Measurements from ENCODE around the gene LHX5. TPM values are rescaled to one million over a fixed set of nuclear protein-coding genes. Genes with fewer than 3 reads are reported as not detected.
"Not testable (repeated sequence)": the region's sequence is repeated elsewhere in the genome, so short reads cannot be mapped to it uniquely, and the experiment has no call there.

LHX5 gene
- total RNA-seq, 1 donor from 2014 or later: 48.4 TPM

DNA sequence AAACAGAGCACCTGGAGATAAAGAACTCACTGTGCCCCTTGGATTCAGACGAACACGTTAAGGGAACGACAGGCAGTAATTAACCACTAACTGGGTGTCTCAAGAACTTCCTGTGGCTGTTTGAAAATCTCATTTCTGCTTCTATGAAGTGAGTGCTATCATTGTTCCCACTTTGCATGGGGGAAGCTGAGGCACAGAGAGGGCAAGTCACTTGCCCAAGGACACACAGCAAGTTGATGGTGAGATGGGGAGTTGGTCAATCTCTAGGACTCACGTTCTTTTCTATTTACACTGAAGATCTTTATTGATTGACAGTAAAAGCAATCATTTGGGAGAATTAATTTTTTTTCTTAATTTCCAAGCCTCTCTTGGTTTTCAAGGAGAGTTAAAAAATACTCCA lies 26.8 kb upstream of the LHX5 start:
- Mint-ChIP-seq H3K36me3 (no peaks in the 10 kb centered on the region), H3K4me3 (no peak overlapping the region), H3K27me3 (ENCODE audit: insufficient read depth, low read depth) (peaks cover 17% of the 10 kb centered on the region), H3K9me3 (no peaks in the 10 kb centered on the region), H3K4me1 (peaks cover 24% of the 10 kb centered on the region), H3K27ac (no peak overlapping the region)
- peaks cover 31% of the 10 kb centered on the region for H3K4me1 ChIP-seq
- no peaks in the 10 kb centered on the region for H3K27me3 ChIP-seq
- H3K36me3 ChIP-seq: no peaks in the 10 kb centered on the region
- peaks cover 60% of the 10 kb centered on the region for H3F3A ChIP-seq (ENCODE audit: low read depth)
- no peaks in the 10 kb centered on the region for H3K79me2 ChIP-seq (ENCODE audit: low read depth)
- no peak overlapping the region for H3K9ac ChIP-seq
- no peak for DNase-seq (ENCODE audit: low spot score)
- H3K4me3 ChIP-seq: no peak overlapping the region
- H4K20me1 ChIP-seq (ENCODE audit: low read depth): peaks cover 58% of the 10 kb centered on the region
- H3K27ac ChIP-seq: no peak overlapping the region
- no peak overlapping the region for H3K4me2 ChIP-seq
- H2AFZ ChIP-seq (replicated peaks): no peak overlapping the region
- TF ChIP-seq, protein P1, sequence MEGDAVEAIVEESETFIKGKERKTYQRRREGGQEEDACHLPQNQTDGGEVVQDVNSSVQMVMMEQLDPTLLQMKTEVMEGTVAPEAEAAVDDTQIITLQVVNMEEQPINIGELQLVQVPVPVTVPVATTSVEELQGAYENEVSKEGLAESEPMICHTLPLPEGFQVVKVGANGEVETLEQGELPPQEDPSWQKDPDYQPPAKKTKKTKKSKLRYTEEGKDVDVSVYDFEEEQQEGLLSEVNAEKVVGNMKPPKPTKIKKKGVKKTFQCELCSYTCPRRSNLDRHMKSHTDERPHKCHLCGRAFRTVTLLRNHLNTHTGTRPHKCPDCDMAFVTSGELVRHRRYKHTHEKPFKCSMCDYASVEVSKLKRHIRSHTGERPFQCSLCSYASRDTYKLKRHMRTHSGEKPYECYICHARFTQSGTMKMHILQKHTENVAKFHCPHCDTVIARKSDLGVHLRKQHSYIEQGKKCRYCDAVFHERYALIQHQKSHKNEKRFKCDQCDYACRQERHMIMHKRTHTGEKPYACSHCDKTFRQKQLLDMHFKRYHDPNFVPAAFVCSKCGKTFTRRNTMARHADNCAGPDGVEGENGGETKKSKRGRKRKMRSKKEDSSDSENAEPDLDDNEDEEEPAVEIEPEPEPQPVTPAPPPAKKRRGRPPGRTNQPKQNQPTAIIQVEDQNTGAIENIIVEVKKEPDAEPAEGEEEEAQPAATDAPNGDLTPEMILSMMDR (IDR thresholded peaks at IDR 0.05): no peak
- no peak for TF ChIP-seq EZH2phosphoT487 (IDR thresholded peaks at IDR 0.05)
- no peak for TF ChIP-seq EZH2 (IDR thresholded peaks at IDR 0.05)
- no peaks in the 10 kb centered on the region for H3K9me3 ChIP-seq (ENCODE audit: low read depth)

DNA sequence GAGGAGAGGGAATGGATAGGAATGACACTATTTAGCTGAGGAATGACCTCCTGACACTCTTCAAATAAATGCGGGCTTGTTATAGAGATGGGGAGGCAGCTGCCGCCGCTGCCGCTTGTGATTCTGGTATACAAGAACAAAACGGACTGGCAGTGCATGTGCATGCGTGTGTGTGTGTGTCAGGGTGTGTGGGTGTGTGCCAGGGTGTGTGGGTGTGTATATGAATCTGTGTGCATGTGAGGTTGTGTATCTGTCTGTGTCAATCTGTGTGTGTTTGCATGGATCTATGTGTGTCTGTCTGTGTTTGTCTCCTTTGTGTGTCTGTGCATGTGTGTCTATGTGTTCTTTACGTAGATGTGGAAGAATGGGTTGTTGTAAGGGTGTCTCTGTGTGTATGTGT lies 26.0 kb upstream of the LHX5 start:
- H3K36me3 ChIP-seq: no peaks in the 10 kb centered on the region
- no peak overlapping the region for H3K27ac ChIP-seq
- no peaks in the 10 kb centered on the region for H3K9me3 ChIP-seq (ENCODE audit: low read depth)
- H3K27me3 ChIP-seq: no peaks in the 10 kb centered on the region
- no peak overlapping the region for H3K4me3 ChIP-seq
- no peak overlapping the region for H3K27ac Mint-ChIP-seq
- no peak overlapping the region for H3K4me3 Mint-ChIP-seq
- H3K79me2 ChIP-seq (ENCODE audit: low read depth): no peaks in the 10 kb centered on the region
- H3K36me3 Mint-ChIP-seq: peaks cover 2% of the 10 kb centered on the region
- DNase-seq (ENCODE audit: low spot score): no peak
- H3K4me2 ChIP-seq: no peak overlapping the region
- H2AFZ ChIP-seq (replicated peaks): no peak overlapping the region
- peaks cover 59% of the 10 kb centered on the region for H3F3A ChIP-seq (ENCODE audit: low read depth)
- peaks cover 19% of the 10 kb centered on the region for H3K27me3 Mint-ChIP-seq (ENCODE audit: insufficient read depth, low read depth)
- H3K4me1 Mint-ChIP-seq: peaks cover 24% of the 10 kb centered on the region
- peaks cover 31% of the 10 kb centered on the region for H3K4me1 ChIP-seq
- H3K9ac ChIP-seq: no peak overlapping the region
- peaks cover 4% of the 10 kb centered on the region for H3K9me3 Mint-ChIP-seq
- TF ChIP-seq EZH2 (IDR thresholded peaks at IDR 0.05): no peak
- TF ChIP-seq, protein P1 (IDR thresholded peaks at IDR 0.05): no peak
- no peak for TF ChIP-seq EZH2phosphoT487 (IDR thresholded peaks at IDR 0.05)
- H4K20me1 ChIP-seq (ENCODE audit: low read depth): peaks cover 58% of the 10 kb centered on the region

DNA sequence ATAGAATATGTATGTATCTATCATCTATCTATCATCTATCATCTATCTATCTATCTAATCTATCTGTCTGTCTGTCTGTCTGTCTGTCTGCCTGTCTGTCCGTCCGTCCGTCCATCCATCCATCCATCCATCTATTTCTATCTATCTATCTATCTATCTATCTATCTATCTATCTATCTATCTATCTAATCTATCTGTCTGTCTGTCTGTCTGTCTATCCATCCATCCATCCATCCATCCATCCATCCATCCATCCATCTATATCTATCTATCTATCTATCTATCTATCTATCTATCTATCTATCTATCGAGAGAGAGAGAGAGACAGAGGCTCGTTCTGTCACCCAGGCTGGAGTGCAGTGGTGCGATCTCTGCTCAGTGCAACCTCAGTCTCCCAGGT lies 24.3 kb upstream of the LHX5 start:
- not testable (repeated sequence) for H3K79me2 ChIP-seq (ENCODE audit: low read depth); H3K4me3 ChIP-seq; DNase-seq (ENCODE audit: low spot score); H3K9me3 ChIP-seq (ENCODE audit: low read depth); H3K36me3 ChIP-seq; H2AFZ ChIP-seq (replicated peaks); H3K4me3 Mint-ChIP-seq; H3K27me3 ChIP-seq; H3K36me3 Mint-ChIP-seq; H3K27ac Mint-ChIP-seq; H3K9ac ChIP-seq; H3K4me2 ChIP-seq; H3K27ac ChIP-seq
- Mint-ChIP-seq H3K27me3 (ENCODE audit: insufficient read depth, low read depth) (peaks cover 13% of the 10 kb centered on the region), H3K4me1 (peaks cover 15% of the 10 kb centered on the region), H3K9me3 (peaks cover 13% of the 10 kb centered on the region)
- Histone ChIP-seq H3K4me1 (peaks cover 20% of the 10 kb centered on the region), H4K20me1 (ENCODE audit: low read depth) (peaks cover 51% of the 10 kb centered on the region), H3F3A (ENCODE audit: low read depth) (peaks cover 43% of the 10 kb centered on the region)

DNA sequence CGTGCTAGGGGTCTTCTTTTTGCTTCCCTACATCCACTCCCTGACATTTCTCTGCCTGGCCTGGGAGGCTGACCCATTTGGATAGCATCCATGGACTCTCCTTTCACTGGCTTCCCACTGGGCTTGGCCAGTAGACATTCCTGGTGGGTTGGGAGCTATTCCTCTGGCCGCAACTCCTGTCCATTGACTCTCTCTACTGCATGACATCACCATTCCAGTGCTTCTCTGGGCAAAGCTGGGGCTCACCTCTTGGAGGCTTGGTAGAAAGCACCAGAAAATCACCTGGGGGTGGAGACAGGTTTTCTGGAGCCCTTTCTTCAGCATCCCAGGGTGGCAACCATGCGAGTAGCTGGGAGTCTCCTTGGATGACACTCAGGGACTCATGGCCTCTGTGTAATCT lies 16.7 kb upstream of the LHX5 start:
- Histone ChIP-seq H3K27ac (no peak overlapping the region), H3K4me1 (peaks cover 33% of the 10 kb centered on the region), H3K9ac (no peak overlapping the region), H3K79me2 (ENCODE audit: low read depth) (peaks cover 21% of the 10 kb centered on the region), H3K4me2 (no peak overlapping the region), H3K36me3 (no peaks in the 10 kb centered on the region), H2AFZ (replicated peaks) (no peak overlapping the region), H3K4me3 (no peak overlapping the region), H3F3A (ENCODE audit: low read depth) (peaks cover 25% of the 10 kb centered on the region), H3K27me3 (no peaks in the 10 kb centered on the region), H4K20me1 (ENCODE audit: low read depth) (peaks cover 42% of the 10 kb centered on the region), H3K9me3 (ENCODE audit: low read depth) (peaks cover 3% of the 10 kb centered on the region)
- Mint-ChIP-seq H3K27ac (no peak overlapping the region), H3K4me3 (no peak overlapping the region), H3K4me1 (peaks cover 2% of the 10 kb centered on the region), H3K27me3 (ENCODE audit: insufficient read depth, low read depth) (peaks cover 19% of the 10 kb centered on the region), H3K36me3 (peaks cover 2% of the 10 kb centered on the region), H3K9me3 (peaks cover 15% of the 10 kb centered on the region)
- no peak for TF ChIP-seq EZH2phosphoT487 (IDR thresholded peaks at IDR 0.05)
- TF ChIP-seq, protein P1 (IDR thresholded peaks at IDR 0.05): no peak
- TF ChIP-seq EZH2 (IDR thresholded peaks at IDR 0.05): no peak
- no peak for DNase-seq (ENCODE audit: low spot score)

All from neural progenitor cell (in vitro differentiated cells).